ENCODE results near the gene MAP2K6.

DNA sequence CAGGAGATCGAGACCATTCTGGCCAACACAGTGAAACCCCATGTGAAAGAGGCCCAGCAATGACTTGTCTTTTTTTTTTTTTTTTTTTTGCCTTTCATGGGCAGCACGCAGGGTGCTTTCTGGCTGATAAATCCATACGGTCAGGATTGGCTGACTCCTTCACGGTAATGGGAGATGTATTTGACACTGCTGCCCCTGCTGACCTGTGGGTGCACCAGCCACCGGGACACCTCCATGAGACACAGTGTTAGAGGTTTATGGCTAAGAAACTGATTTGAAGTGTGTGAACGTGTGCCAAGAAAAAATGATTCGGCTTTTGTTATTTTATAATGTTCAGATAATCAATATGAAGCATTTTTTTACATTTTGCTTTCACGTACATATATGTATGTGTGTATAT lies 48.4 kb downstream of the MAP2K6 start:
- TF ChIP-seq CTCF (IDR thresholded peaks at IDR 0.05 in 8 of 11, conservative IDR thresholded peaks at IDR 0.05 in 3 of 11), result no peak
- TF ChIP-seq POLR2AphosphoS5 (IDR thresholded peaks at IDR 0.05), result no peak
- TF ChIP-seq POLR2A (IDR thresholded peaks at IDR 0.05), result no peak

Data from spleen (tissue), 7 donors.